ENCODE results near the gene BRD4. TPM values are rescaled to one million over a fixed set of nuclear protein-coding genes. Genes with fewer than 3 reads are reported as not detected.

The BRD4 gene
- total RNA-seq, 1 donor from 2014 or later = 53.0 TPM

GRCh38 chr19:15243236-15243957 is 88.9 kb downstream of the BRD4 start:
- peaks cover 36% of the 10 kb centered on the region for H3K4me1 ChIP-seq
- H3K4me3 ChIP-seq = no peak overlapping the region
- no peak for DNase-seq (ENCODE audit: extremely low spot score in 2 of 2)
- intact Hi-C loops (cut with DNase I) = no loop called here
- TF ChIP-seq POLR2AphosphoS5 (IDR thresholded peaks at IDR 0.05; ENCODE audit: insufficient read depth in 1 of 2, low read depth in 1 of 2) (no peak), CTCF (IDR thresholded peaks at IDR 0.05) (no peak), POLR2A (IDR thresholded peaks at IDR 0.05) (no peak)
- no peaks in the 10 kb centered on the region for H3K27me3 ChIP-seq
- no peaks in the 10 kb centered on the region for H3K9me3 ChIP-seq
- H3K27ac ChIP-seq = peak overlapping the region; percentile 37
- H3K36me3 ChIP-seq = peaks cover 0 to 71% of the 10 kb centered on the region in 2 donors

DNA sequence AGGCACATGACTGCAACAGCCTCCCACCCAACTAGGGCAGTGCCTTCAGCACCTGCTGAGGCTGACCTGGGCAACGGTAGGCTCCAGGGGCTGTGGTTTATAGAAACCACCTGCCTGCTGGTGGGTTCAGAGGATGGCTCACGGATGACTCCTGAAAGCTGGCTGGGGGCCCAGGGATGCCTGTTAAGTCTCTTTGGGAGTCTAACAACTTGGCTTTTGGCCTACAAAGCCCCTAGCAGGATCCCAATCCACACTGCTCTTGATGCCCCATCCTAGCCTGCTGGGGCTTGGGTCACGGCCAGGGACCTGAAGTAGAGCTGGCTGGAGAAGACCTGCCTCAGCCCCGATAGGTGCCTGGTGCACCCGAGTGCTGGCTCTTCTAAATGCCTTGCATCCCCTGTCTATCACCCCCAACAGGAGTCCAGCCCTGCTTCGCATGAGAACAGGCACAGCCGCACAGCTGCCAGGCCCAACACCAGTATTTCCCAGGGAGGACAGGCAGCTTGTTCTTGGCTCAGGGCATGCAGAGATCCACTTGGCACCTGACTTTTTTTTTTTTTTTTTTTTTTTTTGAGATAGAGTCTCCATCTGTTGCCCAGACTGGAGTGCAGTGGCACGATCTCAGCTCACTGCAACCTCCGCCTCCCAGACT is 91.0 kb downstream of the BRD4 start:
- no peak overlapping the region for H3K27ac ChIP-seq
- H3K36me3 ChIP-seq = peaks cover 0 to 73% of the 10 kb centered on the region in 2 donors
- no peaks in the 10 kb centered on the region for H3K27me3 ChIP-seq
- H3K4me1 ChIP-seq = peaks cover 16% of the 10 kb centered on the region
- H3K9me3 ChIP-seq = no peaks in the 10 kb centered on the region
- no peak overlapping the region for H3K4me3 ChIP-seq
- DNase-seq (ENCODE audit: extremely low spot score in 2 of 2) = no peak
- intact Hi-C loops (cut with DNase I) = no loop called here
- TF ChIP-seq POLR2A (IDR thresholded peaks at IDR 0.05) (no peak), POLR2AphosphoS5 (IDR thresholded peaks at IDR 0.05; ENCODE audit: insufficient read depth in 1 of 2, low read depth in 1 of 2) (no peak), CTCF (IDR thresholded peaks at IDR 0.05) (no peak)

DNA sequence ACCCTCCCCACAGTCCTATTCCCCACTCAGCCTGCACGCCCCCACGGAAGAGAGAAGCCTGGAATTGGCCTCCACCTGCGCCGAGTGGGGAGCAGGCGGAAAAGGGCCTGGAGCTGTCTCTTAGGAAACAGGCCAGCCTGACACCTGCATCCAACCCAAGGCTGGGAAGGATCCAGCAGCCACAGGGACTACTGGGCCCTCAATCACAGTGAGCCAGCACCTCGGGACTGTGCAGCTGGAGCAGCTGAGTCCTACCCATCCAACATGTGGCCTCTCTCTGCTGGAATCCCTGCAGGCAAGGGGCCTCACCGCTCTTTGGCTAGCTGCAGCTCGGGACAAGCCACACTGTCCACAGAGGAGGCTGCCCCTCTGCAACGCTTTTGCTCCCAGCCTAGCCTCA is 91.8 kb downstream of the BRD4 start:
- Histone ChIP-seq H3K9me3 (no peaks in the 10 kb centered on the region), H3K4me1 (peaks cover 11% of the 10 kb centered on the region), H3K27ac (no peak overlapping the region), H3K36me3 (peaks cover 0 to 80% of the 10 kb centered on the region in 2 donors), H3K4me3 (no peak overlapping the region), H3K27me3 (no peaks in the 10 kb centered on the region)
- TF ChIP-seq CTCF (IDR thresholded peaks at IDR 0.05) (no peak), POLR2A (IDR thresholded peaks at IDR 0.05) (no peak), POLR2AphosphoS5 (IDR thresholded peaks at IDR 0.05; ENCODE audit: insufficient read depth in 1 of 2, low read depth in 1 of 2) (no peak)
- intact Hi-C loops (cut with DNase I) = no loop called here
- DNase-seq (ENCODE audit: extremely low spot score in 2 of 2) = no peak

DNA sequence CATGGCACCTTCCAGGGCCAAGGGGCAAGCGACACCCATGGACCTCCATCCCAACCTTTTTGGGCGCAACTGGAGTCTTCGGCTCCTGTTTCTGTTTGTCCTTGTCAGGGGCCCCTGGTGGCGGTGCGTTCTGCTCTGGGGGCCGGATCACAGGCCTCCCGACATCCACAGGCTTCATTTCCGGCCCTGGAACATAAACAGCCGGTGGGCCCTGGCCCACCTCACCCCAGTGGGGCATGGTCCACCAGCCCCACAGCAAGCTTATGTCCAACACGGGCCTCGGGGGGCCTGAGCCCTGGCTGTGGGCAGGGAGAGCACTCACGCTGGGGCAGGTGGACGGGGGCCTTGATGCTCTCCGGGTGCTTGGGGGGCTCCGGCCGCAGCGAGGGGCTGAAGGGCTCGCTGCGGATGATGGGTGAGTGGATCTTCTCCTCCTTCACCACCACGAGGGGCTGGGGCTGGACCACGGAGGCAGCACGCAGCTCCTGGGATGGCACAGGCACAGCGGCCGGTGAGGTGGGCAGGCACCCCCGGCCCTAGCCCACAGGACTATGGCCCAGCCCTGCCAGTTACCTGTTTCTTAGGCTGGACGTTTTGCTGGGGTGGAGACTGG is 92.9 kb downstream of the BRD4 start:
- intact Hi-C loops (cut with DNase I) = no loop called here
- Histone ChIP-seq H3K4me3 (no peak overlapping the region), H3K9me3 (no peaks in the 10 kb centered on the region), H3K4me1 (peaks cover 7% of the 10 kb centered on the region), H3K27ac (no peak overlapping the region), H3K27me3 (no peaks in the 10 kb centered on the region), H3K36me3 (peaks cover 0 to 80% of the 10 kb centered on the region in 2 donors)
- TF ChIP-seq CTCF (IDR thresholded peaks at IDR 0.05) (no peak), POLR2A (IDR thresholded peaks at IDR 0.05) (no peak), POLR2AphosphoS5 (IDR thresholded peaks at IDR 0.05; ENCODE audit: insufficient read depth in 1 of 2, low read depth in 1 of 2) (no peak)
- no peak for DNase-seq (ENCODE audit: extremely low spot score in 2 of 2)

All from vagina (tissue), 2 donors.